ENCODE data around the gene PDSS2.

DNA sequence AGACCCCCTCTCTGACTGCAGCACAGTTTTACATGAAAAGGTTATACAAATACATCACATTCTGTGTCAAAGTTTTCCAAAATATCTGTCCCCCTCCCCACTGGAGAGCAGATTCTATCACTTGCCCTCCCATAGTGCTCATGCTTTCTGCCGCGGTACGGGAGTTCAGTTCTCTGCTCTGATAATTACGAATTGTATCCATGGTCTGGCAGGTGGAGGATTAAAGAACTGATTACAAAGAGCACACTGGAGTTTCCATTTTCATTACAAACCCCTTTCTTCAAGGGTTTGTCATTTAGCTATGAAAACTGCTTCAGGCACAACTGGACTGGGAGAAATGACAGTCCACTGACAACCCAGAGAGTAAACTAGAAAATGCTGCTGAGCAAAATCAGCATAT lies 166.0 kb downstream of the PDSS2 start:
- TF ChIP-seq GATA1 (IDR thresholded peaks at IDR 0.05; ENCODE audit: low read depth, low read length) (no peak), POLR2A (IDR thresholded peaks at IDR 0.05; ENCODE audit: low read length) (no peak)
